HG03097 (cell line): ENCODE data around the gene PLA2G5.
"Not testable (repeated sequence)": the region's sequence is repeated elsewhere in the genome, so short reads cannot be mapped to it uniquely, and the experiment has no call there.

Source experiments
- ATAC-seq: cut with Tn5 transposase; IDR thresholded peaks from one replicate; pipeline ENCODE4 v1.9.1; 2021; ENCODE audit not compliant: unreplicated experiment, low FRiP score

Gene PLA2G5

DNA sequence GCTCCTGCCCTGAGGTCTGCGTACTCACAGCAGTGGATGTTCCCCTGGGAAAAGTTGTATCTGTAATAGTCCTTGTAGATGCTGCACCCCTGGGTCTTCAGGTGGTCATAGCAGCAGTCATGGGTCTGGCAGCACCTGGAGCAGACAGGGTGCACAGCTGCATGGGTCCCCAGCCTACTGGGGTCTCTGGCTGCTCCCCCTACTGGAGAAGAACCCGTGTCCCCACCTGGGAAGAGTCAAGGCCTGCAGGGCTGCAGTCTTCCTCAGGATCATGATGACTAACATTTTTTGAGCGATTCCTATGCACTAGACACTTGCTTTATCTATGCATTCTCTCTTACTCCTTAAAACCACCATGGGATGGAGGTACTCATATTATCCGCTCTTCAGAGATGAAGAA, 45.5 kb downstream of the PLA2G5 start:
- ATAC-seq = no peak

GRCh38 chr1:20115916-20116315, 45.9 kb downstream of the PLA2G5 start:
- ATAC-seq = no peak

DNA sequence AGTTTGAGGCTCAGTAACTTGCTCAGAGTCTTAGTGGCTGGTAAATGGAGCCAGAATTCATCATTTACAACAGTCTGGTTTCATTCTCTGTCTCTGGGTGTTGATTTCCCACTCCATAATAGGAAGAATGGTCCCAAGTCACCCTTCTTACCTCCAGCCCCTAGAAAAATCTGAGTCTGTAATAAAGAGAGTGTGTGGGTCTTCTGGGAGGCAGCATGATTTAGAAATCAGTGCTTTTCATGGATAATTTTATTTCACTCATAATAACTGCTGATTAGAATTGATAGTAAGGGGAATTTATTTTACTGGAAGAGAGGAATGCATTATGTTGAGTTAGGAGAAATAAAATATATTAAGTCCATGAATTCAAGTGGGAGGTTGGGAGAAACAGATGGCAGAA, 47.2 kb downstream of the PLA2G5 start:
- no peak for ATAC-seq

GRCh38 chr1:20119347-20119746, 49.4 kb downstream of the PLA2G5 start, which contains the start of gene PLA2G2D:
Gene PLA2G2D (minus strand): TSS chr1:20119536. CDS start chr1:20119498, 38 bp downstream.
- no peak for ATAC-seq

- no peak for ATAC-seq
Observed at GRCh38 chr1:20120796-20121195, 50.8 kb downstream of the PLA2G5 start.

DNA sequence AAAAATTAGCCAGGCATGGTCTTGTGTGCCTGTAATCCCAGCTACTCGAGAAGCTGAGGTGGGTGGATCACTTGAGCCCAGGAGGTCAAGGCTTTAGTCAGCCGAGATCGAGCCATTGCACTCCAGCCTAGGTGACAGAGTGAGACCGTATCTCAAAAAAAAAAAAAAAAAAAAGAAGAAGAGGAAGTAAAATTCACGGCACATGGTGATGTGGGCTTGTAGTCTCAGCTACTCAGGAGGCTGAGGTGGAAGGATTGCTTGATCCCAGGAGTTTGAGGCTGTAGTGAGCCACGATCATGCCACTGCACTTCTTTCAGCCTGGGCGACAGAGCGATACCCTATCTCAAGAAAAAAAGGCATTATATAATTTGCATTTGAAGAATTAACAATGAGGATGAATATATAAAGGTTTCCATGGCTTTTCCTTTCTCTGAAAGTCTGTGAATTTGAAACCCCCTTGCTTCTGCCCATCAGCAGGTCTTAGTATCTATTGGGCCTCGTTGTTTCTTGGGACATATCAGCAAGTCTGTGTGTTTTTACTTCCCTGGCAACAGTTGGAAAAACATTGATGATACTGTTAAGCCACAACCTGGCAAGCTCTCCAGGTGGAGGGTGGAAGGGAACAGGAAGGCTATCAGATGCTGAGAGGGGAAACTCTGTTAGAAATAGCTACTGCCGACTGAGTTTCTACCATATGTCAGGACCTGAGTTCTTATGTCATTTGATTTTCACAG, 53.9 kb downstream of the PLA2G5 start:
- ATAC-seq = no peak

DNA sequence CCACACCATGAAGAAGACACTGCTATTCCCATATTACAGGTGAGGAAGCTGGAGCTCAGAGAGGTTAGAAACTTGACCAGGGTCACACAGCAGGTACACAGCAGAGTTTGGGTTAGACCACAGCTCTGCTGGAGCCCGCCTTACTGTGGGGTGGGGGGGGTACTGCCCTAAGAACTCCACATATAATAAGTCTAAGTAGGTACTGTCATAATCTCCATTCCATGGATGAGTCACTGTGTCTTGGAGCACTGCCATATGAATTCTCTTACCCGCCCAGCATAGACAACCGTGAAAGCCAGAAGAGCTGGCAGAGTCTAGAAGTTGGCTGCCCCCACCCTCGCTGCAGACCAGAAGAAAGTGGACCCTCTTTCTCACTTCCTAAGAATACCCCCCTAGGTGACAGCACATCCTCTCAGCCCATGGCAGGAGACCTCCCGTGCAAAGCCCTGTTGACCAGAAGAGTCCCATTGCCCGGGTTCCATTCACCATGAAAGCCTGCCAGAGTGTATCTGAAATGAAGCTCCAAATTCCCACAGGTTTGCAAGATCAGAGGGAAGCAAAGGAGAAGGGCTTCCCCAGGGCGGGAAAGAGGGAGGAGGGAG, 54.6 kb downstream of the PLA2G5 start:
- no peak for ATAC-seq

DNA sequence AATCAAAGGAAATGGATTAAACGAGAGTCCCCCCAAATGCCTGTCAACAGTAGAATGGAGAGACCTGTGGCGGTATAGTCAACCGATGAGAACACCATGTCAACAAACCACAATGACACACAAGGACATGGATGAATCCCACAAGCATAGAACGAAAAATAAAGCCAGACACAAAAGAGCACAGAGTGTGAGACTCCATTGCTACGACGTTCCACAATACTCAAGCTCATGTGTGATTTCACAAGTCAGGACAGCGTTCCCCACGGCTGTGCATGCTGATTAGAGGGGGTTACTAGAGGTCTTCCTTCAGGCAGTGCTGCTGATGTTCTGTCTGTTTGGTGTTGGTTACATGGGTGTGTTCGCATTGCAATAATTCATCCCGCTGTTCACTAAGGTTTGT, 55.1 kb downstream of the PLA2G5 start:
- ATAC-seq = no peak

DNA sequence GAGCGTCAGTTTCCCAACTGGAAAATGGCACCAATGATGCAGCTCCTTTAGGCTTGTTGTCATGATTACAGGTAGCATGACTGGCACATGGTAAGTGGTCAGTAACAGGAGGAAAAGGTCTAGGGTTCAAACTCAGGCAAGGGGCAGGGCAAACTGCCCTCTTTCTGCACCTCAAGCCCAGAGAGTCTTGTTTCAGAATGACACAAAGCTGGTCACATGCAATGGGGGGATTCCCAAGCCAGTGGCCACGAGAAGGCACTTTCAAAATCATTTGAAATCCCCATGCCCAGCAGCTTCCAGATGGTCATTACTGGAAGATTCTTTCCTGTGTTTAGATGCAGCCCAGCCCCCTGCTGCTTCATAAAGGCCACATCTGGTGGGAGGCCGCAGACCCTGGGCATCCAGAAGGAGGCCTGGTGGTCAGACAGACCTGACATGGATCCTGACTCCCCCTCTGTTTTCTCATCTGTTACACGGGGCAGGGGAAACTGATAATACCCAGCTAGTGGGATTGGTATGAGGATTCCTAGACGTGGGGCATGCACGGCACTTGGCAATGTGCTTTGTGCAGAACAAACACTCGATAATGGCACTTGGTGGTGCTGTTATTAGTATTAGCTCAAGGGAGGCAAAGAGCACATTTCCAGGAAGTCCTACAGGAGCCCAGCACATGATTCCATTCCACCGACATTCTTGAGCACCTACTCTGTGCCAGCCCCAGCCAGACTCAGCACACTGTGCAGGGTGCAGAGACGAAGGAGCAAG, 56.2 kb downstream of the PLA2G5 start:
- no peak for ATAC-seq

DNA sequence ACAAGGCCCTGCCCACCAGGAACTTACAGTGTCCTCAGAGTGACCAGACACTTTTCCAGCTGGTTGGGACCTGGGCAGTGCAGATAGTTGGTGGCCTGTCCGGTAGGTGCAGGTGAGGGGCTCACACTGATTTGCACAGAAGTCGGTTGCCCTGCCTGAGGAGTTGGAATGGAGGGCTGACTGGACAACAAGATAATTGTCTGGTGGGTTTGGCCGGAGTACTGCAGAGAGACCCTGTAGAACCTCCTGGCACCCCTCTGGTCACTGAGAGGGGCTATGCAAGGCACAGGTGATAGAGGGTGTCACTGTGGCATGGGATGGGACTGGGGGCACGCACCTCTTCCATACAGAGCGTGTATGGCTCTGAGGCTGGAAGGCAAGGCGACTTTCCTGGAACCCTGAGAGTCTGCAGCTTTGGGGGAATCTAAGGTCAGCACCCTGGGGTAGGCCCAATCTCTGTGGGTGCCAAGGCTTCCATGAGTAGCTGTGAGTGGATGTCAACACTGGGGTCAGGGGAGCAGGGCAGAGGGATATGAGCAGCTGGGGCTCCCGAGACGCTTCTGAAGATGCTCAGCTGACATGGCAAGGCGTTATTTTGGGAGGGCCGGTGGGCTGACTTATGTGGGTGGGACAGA, 56.9 kb downstream of the PLA2G5 start:
- ATAC-seq = no peak

DNA sequence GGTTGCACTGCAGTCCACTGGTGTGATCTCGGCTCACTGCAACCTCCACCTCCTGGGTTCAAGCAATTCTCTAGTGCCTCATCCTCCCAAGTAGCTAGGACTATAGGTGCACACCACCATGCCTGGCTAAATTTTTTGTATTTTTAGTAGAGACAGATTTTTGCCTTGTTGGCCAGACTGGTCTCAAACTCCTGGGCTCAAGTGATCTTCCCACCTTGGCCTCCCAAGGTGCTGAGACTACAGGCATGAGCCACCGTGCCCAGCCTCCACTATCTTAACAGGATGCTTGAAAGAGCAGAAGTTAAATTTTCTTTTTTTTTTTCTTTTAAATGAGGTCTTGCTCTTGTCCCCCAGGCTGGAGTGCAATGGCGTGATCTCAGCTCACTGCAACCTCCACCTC, 60.5 kb downstream of the PLA2G5 start:
- ATAC-seq = not testable (repeated sequence)

DNA sequence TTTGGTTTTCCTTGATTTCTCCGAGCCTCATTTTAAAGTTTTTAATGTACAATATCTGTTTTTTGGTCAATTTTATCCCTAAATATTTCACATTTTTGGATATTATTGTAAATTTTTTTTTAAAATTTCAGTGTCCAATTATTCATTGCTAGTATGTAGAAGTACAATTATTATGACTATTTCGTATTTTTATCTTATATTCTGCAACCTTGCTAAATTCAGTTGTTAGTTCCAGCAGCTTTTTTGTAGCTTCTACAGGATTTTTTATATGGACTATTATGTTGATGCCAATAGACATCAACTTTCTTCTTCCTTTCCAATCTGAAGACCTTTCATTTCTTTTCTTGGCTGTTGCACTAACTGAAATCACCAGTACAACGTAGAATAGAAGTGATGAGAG, 65.0 kb downstream of the PLA2G5 start:
- no peak for ATAC-seq

GRCh38 chr1:20136249-20136648, 66.3 kb downstream of the PLA2G5 start:
- no peak for ATAC-seq

- no peak for ATAC-seq
Observed at GRCh38 chr1:20137055-20137454, 67.1 kb downstream of the PLA2G5 start.

GRCh38 chr1:20137604-20138003, 67.6 kb downstream of the PLA2G5 start:
- no peak for ATAC-seq

DNA sequence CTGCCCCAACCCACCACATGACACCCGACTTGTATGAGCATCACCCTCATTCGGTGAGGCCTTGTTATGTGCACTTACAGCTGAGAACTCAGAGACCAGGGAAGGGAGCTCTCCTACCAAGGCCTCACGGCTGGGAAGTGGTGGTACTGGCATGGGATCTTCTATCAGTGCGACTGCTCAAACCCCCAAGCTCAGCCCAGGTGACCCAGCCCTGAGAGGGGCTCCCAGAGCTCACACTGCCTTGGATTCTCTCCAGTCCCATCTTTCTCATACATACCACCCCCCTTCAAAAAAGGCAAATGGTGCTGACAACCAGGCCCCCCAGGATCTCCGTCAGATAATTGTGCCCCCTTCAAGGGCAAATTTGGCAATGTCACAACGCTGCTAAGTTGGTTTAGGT, 68.4 kb downstream of the PLA2G5 start:
- no peak for ATAC-seq

DNA sequence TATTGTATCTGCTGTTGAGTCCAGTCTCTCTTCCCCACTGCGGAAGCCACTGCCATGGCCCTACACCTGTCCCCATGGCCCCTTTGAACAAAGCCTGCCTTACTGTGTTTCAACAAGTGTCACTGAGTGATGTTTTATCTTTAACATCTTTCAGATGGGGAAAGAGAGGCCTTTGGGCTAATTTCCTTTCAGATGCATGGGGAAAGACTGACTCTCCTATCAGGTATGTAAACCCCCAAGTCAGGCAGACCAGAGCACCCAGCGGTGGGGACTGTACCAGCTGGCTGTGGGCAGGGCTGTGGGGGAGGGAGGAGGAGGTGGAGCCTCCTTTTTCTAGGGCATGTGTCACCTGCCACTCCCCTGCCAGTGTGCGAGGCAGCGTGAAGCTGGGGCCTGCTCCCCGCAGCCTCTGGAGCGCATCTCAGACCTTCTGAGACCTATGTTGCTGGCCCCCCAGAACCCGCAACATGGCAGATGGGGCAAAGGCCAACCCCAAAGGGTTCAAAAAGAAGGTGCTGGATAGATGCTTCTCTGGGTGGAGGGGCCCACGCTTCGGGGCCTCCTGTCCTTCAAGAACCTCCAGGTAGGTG, 69.1 kb downstream of the PLA2G5 start, which contains the start of gene PLA2G2F:
Gene PLA2G2F, plus strand, starts transcription at position 363 of the 590 bp plus-strand sequence. Its CDS starts 105 bp downstream, at position 468.
- ATAC-seq = no peak

- ATAC-seq = no peak
Observed at GRCh38 chr1:20139776-20140612, 70.0 kb downstream of the PLA2G5 start.

- ATAC-seq = no peak
Observed at GRCh38 chr1:20141001-20141400, 71.0 kb downstream of the PLA2G5 start.

- ATAC-seq = no peak
Observed at GRCh38 chr1:20141466-20141865, 71.5 kb downstream of the PLA2G5 start.
